NCI-H82 treated with DMSO at 0.1 percent for 48 hours (cell line): Measurements from ENCODE around the gene CAPN11.
"Not testable (repeated sequence)": the region's sequence is repeated elsewhere in the genome, so short reads cannot be mapped to it uniquely, and the experiment has no call there.

ENCODE experiments used
- DNase-seq: peaks from one replicate; lab custom pipeline; 2025; ENCODE audit not compliant: unreplicated experiment; lab: John Stamatoyannopoulos, UW

CAPN11 gene

DNA sequence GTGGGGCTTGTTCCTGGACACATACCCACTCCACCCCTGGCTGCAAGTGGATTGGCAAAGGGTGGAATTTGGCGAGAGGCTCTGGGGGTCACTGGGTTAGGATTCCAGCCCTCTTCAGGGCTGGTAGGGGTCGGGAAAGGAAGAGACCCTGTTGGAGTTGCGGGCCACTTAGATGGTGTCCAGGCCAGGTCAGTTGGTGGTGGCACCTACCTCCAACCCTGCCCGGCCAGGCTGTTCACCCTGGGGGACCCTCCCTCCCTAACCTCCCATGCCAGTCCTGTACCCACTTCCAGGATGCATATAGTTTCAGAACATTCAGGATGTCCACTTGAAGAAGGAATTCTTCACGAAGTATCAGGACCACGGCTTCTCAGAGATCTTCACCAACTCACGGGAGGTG lies 21.0 kb downstream of the CAPN11 start:
- DNase-seq, result no peak

DNA sequence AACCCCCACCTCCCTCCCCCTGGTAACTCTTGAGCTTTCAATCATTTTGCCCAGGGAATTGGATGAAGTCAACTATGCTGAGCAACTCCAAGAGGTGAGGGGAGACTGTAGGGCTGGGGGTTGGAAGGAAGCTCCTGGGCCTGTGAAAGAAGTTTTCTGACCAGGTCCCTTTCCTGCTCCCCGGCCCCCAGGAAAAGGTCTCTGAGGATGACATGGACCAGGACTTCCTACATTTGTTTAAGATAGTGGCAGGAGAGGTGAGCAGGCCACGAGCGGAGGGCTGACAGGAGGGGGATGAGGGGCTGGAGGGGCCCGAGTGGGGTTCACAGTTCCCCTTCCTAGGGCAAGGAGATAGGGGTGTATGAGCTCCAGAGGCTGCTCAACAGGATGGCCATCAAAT lies 21.8 kb downstream of the CAPN11 start:
- no peak for DNase-seq

DNA sequence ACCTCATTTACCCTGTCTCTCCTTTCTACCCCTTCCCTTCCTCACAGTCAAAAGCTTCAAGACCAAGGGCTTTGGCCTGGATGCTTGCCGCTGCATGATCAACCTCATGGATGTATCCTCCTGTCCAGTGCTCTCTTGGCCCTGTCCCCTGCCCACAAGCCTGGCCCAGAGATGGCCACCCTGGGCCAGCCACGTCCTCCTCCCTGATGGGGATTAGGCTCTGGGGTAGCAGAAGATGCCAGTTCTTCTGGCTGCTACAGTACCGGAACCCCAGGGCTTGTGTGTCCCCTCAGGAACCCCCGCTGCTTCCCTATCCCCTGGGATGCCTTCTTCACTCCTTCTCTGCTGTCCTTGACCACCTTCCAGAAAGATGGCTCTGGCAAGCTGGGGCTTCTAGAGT lies 22.3 kb downstream of the CAPN11 start:
- DNase-seq, result no peak

DNA sequence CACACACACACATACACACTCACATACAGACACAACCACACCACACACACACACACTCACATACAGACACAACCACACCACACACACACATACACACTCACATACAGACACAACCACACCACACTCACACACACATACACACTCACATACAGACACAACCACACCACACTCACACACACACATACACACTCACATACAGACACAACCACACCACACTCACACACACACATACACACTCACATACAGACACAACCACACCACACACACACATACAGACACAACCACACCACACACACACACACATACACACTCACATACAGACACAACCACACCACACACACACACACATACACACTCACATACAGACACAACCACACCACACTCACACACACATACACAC lies 23.2 kb downstream of the CAPN11 start:
- DNase-seq, result not testable (repeated sequence)

DNA sequence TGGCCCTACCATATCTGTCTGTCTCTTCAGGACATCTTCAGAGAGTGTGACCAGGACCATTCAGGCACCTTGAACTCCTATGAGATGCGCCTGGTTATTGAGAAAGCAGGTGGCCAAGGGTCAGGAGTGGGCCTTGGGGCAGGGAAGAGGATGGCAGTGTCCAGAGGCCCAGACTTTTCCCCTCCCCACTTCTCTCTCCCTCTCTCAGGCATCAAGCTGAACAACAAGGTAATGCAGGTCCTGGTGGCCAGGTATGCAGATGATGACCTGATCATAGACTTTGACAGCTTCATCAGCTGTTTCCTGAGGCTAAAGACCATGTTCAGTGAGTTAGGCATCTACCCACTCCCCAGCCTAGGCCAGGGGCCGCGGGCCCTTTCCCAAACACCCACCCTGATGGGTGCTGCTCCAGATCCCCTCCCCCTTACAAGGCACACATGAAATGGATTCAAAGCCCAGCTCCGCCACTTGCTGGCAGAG lies 24.3 kb downstream of the CAPN11 start:
- DNase-seq, result no peak

DNA sequence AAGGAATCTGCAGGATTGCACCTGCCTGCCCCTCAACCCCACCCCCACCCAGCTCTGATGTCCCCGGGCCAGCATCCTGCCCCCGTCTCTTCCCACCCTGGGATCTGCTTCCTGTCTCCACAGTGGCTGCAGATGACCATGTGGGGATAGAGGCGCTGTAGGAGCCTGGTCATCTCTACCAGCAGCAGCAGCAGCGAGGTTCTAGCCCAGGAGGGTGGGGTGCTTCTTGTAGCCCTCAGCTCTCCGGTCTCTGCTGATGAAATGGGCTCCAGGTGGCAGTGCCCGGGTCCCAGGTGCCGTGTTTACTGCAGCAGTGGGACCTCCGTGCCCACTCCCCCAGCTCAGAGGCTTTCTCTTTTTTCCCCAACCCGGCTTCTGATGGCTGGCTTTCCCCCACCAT lies 25.2 kb downstream of the CAPN11 start:
- DNase-seq, result no peak

DNA sequence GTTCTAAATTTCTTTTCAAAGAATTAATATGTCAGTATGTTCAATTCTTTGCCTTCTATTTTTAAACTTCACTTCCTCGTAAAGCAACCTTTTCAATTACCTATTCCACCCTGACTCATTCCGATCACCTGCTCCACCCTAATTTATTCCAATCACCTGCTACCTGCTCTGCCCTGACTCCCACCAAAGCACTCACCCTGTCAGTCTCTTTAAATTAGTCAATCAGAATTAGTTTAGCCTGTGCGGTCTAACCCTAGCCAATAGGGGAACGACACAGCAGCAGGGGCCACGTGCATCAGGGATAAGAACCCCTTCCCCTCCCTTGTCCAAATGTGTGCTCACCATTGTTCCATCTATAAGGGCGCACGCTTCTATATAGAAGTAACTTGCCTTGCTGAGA lies 26.7 kb downstream of the CAPN11 start:
- DNase-seq, result not testable (repeated sequence)

DNA sequence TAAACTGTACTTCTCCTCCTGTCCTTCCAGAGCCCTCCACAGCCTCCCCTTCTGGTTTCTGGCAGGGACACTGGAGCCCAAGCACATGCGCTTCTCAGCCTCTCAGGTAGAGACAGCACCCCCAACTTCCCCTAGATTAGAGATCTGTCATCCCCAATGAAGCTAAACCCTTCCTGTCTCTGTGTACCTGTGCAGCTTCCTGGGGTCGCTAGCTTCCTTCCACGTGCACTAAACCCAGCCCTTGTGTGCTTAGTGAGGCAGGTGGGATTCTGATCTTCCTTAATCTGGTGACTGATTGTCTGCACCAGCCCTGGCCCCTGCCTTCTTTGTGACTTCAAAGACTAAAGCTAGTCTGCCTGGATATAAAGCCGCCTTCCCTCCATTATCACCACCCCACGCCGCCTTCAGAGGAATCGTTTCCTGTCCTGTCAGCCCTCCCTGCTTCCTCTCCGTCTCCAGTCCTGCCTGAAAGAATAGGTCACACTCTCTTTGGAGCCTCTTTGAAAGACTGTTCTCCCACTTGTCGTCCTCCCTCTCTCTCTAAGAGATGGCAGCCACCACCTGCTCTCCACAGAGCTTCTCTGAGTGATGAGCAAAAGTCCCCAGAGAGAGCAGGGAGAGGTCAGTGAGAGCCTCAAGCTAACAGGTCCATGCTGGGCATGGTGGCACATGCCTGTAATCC lies 27.5 kb downstream of the CAPN11 start:
- peak; percentile 66 for DNase-seq

DNA sequence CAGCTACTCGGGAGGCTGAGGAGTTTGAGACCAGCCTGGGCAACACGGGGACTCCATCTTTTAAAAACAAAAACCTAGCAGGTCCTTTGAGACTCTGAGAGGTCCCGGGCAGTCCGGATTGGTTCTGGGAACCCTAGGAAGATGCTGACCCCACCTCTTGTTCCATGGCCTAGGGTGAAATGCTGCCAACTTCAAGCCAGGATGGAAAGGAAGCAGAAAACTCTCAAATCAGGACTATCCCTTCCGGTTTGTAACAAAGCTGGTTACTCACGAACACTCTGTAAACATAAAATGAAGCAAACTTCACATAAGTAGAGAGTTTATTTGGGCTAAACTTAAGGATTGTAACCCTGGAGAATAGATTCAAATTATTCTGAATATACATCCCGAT lies 28.0 kb downstream of the CAPN11 start:
- DNase-seq, result no peak

DNA sequence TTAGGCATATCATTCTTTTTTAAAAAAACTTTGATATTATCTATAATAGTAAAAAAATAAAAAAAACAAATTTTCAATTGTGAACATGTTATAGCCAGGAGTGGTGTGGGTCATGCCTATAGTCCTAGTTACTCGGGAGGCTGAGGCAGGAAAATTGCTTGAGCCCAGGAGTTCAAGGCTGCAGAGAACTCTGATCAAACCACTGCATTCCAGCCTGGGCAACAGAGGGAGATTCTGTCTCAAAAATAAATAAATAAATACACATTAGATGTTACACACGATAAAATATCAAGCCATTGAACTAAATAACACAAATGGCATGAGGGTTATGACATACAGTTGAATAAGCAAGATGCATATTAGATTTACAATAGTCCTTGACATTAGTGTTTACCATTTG lies 30.2 kb downstream of the CAPN11 start:
- DNase-seq, result no peak

DNA sequence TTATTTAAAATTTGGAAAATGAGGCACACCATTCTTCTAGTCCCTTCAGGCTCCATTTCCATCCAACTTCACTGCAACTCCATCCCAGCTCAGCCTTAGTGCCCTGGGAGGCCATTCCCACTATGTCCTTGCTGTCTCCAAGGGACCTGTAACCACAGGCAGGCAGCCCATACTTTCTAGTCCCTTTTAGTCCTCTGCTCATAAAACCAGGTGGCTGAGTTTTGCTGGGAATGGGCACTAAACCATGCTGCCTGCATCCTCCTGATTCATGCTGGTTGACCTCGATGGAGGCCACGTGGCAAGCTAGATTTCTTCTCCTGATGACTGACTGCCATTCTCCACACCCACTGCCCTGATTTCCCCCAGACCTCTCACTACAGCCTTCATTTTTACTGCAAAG lies 30.6 kb downstream of the CAPN11 start:
- no peak for DNase-seq

DNA sequence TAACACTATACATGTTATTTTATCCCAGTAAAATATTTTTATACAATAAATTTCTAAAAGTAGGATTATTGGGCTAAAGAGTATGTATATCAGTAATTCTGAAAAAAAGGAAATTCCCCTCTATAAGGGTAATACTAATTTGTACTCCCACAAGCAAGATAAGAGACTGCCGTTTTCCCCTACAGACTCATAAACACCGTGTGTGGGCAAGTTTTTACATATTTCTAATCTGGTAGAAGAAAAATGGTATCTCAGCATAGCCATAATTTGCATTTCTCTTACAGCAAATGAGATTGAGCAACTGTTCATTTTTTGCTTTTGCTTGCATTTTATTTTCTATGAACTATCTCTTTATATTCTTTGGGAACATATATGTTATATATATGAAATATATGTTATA lies 32.1 kb downstream of the CAPN11 start:
- no peak for DNase-seq

DNA sequence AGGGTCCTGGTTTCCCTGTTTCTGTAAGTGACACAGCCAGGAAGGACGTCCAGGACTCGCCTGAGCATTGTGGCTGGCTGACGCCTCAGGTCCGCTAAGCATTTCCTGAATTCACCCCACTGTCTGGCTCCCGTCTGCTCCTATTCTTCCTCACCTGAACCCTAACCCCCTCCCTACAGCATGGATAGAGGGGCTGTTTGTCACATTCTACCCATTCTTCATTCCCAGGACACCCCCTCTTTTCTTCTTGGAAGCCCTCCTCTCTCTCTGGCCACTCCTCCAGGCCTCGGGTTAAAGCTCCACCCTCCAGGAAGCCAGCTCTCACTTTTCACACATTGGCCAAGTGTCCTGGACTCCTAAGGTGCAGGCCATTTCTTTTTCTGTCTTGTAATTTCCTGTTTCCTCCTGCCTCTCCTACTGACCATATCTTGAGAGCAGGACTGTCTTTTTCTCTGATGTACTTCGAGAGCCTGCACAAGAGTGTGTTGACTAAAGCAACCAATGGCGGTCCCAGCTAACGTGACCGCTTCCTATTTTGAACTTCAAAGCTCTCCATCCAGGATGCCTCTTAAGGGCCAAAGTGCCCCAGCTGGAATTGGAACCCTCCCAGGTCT lies 33.9 kb downstream of the CAPN11 start:
- DNase-seq, result no peak

DNA sequence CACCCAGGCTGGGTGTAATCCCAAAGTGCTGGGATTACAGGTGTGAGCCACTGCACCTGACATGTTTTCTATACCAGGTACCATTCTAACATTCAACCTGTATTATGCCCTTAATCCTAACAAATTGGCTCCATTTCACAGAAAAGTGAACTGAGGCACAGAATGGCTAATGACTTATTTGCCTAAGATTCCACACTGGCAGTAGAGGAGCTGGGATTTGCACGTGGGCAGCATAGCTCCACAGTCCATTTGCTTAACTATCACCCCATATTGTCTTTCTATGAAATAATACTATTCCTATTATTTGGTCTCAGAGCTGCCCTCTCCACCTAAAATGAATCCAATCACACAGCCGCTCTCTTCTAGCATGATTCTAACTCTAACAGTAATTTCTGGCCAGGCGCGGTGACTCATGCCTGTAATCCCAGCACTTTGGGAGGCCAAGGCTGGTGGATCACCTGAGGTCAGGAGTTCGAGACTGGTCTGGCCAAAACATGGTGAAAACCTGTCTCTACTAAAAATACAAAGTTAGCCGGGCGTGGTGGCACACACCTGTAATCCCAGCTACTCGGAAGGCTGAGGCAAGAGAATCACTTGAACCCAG lies 34.8 kb downstream of the CAPN11 start:
- no peak for DNase-seq

DNA sequence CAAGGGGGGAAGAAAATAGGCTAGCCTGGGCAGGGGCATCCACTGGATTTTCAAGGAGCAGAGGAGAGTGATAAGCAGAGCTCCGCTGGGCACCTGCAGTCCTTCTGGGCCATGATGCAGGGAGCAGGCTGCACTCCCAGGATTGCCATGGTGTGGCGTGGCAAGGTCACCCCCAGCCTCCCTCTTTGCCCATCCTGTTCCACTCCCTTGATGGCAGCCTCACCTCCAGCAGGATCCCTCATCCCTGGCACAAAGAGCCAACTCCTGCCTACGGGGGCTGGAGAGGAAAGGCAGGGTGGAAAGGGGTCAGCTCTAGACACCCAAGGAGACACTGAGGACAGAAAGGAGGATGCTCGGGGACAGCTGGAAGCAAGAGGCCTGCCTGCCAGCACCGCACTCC lies 35.7 kb downstream of the CAPN11 start:
- DNase-seq, result no peak

DNA sequence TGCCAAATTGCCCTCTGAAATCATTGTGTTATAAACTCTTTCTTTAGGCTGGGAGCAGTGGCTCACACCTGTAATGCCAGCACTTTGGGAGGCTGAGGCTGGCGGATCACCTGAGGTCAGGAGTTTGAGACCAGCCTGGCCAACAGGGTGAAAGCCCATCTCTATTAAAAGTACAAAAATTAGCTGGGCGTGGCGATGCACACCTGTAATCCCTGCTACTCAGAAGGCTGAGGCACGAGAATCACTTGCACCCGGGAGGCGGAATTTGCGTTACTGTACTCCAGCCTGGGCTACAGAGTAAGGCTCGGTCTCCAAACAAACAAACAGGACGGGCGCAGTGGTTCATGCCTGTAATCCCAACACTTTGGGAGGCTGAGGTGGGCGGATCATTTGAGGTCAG lies 37.7 kb downstream of the CAPN11 start:
- not testable (repeated sequence) for DNase-seq

DNA sequence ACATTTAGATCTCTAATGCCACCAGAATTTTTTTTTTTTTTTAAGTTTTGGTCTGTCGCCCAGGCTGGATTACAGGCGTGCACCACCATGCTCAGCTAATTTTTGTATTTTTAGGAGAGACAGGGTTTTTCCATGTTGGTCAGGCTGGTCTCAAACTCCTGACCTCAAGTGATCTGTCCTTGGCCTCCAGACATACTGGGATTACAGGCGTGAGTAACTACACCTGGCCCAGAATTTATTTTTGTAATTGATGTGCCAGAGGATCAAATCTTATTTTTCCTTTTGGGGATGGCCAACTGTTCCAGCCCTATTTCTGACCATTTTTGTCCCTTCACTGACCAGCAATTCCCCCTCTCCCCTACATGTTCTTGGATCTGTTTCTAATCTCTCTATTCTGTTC lies 40.1 kb downstream of the CAPN11 start:
- no peak for DNase-seq

DNA sequence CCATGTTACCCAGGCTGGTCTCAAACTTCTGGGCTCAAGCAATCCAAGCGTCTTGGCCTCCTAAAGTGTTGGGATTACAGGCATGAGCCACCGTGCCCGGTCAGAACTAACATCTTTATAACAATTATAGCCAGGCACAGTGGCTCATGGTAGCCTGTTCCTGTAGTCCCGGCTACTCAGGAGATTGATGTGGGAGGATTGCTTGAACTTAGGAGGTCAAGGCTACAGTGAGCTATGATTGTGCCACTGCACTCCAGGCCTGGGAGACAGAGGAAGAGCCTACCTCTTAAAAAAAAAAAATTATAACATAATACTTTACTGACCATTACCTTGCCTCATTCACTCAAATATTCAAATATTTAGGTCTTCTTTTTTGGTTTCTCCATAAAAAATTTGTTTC lies 41.3 kb downstream of the CAPN11 start:
- no peak for DNase-seq

DNA sequence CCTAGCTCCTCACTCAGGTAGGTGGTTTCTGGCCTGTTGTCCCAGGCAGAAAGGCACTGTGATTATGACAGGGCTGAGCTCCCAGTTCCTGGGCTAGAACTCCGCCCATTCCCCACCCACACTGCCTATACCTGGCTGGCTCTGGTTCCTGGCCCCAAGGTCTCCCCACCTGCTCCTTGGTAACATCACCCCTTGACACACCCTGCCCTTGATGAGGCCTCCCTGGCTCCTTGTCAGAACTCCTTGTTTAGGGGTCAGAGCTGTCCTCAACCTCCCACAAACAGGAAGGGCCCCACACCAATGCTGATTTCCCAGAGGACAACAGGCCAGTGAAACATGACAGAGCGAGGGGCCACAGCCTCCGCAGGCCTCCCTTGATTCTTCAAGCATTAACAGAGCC lies 42.6 kb downstream of the CAPN11 start:
- DNase-seq, result no peak

DNA sequence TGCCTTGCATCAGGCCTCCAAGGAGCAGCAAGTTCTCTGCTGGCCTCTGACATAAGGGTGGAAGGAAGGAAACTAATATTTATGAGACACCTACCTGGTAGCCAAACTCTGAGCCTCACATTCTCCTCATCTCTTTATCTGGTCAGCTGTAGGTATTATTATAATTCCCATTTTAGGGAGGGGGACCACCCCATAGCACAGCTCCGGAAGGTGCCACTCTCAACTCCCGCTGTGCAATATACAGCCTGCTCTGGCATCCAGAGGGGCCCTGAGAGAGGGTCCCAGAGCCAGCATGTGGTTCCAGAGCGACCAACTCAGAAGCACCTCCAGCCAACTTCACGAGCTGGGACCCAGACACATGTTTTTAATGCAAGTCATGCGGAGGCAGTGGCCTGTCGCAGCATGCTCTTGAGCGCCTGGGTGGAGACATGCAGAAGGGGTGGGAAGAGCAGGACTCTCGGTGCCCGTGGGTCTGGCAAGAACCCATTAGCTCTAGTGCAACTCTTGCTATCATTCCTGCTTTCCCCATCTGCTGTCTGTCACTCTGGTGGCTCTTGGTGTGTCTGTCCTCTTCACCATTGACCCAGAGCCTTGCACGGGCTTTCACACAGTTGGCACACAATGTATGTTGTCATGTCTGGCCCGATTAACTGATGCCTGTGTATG lies 43.2 kb downstream of the CAPN11 start:
- no peak for DNase-seq

DNA sequence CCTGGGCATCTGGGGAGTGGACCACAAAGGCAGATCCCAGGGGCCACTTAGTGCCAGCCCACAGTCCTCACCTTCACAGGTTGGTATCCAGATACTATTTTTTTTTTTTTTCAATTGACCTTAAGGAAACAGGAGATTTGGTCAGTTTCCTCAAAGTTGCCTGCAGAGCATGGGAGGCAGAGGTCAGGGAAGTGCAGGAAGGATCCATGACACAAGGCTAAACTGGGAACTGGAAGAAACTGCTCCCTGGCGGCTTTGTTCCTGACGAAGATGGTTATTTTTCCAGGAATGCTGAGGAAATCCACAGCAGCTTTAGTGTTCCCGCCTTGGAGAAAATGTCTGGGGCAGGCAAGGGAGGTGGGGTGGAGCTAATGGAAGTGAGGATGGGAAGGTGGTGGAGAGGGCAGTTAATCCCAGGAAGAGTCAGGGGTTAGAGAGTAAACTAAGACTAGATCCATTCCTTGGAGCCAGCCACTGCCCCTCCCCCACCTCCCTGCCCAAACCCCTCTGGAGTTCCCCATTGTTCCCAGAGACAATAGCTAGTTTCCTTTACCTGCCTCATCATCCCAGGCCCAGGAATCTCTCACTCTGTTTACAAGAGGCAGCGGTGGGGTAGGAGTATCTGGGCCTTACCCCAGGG lies 43.8 kb downstream of the CAPN11 start:
- no peak for DNase-seq
